Umbilical cord (tissue), 2 donors: ENCODE measurements around the gene AKIRIN1. TPM values are rescaled to one million over a fixed set of nuclear protein-coding genes. Genes with fewer than 3 reads are reported as not detected.
"Not testable (repeated sequence)": the region's sequence is repeated elsewhere in the genome, so short reads cannot be mapped to it uniquely, and the experiment has no call there.

Experiments used
- DNase-seq: peaks from one replicate; pipeline ENCODE4 v3.0.0-alpha.2; 2015; ENCODE audit warnings: low spot score
- total RNA-seq: library from RNA; depleted of rRNA; stranded (reverse); fragments of >200 nt; gene quantifications from one replicate; pipeline ENCODE4 v1.2.3, GENCODE V29; 2014; ENCODE audit warnings: low replicate concordance; ENCODE audit not compliant: insufficient read depth

AKIRIN1 gene
- total RNA-seq, 1 donor from 2014 or later: 52.7 TPM

DNA sequence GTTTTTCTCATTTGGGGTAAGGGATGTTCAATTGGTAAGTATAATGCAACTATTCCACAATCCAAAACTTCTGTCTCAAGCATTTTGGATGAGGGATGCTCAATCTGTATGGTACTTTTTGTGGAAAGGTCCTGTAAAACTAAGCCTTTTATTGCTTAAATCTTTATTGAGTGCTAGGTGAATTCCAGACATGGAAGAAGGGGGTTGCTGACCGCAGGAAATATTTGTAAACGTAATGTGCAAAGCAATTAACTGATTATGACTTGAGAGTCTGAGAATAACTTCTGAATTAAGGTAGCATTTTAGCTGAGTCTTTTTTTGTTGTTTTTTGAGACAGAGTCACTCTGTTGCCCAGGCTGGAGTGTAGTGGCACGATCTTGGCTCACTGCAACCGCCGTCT is 3.1 kb downstream of the AKIRIN1 start:
- DNase-seq: no peak

DNA sequence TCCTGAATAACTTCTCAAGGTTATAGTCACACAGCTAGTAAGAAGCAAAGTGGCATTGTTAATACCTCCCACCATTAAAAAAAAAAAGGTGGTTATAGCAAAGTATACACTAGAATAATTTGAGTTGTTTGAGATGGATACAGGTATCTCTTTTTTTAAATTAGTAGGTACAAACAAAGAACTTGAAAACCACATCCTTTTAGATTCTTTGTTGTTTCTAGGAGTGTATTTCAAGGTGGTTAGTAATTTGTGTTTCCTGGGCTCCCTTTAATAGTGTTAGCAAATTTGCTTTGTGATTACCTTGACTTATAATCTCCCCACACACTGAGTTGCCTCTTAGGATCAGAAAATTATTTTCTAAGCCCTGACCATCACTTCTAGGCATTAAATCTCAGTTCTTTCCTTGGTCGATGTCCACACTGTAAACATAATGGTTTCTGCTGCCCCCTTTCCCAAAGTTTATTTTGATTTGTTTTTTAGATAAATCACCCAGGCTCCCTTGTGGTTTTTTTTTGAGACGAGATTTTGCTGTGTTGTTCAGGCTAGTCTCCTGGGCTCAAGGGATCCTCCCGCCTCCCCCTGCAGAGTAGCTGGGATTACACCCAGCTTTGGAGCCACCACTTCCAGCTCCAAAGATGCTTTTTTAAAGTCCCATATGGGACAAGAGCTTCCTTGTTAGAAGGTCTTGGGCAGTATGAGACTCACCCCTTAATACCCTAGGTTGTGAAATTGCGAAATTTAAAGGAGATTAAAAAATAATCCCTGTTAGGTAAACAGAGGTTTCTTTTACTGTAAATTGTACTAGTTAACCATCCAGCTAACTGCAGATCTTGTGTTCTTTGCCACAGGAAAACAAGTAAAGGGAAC is 6.2 kb downstream of the AKIRIN1 start:
- no peak for DNase-seq

DNA sequence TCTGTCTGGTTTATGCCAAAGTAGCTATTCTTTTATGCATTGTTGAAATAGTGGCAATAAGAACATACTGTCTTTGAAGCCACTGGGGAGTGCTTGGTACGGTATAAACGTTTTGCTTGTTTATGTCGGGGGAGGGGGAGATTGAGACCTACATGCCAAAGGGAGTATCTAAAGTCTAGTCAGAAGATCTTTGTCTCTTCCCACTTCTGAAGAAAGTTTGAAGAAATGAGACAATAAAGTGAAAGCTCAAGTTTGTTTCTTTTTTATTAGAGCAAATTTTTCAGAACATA is 6.8 kb downstream of the AKIRIN1 start:
- DNase-seq: no peak

DNA sequence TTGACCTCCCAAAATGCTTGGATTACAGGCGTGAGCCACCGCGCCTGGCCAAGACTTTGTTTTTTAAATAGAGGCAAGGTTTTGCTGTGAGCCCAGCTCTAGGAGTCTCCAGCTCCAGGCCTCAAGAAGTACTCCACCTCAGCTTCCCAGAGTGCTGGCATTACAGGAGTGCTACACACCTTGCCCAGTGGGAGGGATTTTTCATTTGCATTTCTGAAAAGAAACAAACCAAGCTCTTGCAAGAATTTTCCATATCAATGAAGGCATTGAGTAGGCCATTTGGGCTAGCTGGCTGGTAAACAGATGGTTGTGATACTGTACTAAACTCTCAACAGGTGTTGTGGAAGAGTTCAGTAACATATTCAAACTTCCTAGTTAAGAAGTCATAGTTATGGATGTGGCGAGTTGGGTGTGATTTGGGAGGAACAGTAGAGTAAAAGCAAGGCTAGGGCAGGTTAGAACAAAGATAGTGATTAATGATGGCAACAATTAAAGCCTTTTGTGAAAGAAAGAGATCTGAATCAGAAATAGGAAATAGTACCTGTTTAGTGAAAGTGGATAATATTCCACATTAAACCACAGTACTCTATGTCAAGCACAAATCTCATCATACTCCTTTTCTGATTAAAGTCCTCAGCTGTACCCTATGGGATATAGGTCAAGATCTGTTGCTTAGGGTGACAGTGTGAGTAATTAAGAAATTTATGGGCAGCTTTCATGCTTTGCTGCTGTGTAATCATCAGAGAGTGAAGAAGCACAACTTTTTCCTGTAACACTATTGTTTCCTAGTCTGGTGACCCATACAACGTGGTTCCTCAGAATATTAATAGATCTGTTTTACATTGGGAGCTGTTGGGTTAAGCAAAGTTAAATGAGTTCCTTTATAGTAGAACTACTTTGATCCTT is 10.7 kb downstream of the AKIRIN1 start:
- no peak for DNase-seq

DNA sequence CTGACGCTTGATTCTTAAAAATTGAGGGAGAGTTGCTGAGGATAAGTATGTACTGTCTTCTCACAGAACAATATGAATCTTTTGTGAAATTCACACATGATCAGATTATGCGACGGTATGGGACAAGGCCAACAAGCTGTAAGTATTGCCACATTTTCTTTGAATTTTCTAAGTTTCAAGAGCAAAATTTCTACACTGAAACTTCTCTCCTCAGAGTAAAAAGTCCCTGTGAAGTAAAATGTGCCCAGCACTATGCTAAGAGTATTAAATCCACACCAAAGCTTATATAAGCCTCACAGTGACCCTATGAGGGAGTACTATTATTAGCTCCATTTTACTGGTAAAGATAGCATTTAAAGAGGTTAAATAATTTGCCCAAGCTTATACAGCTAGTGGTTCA is 12.2 kb downstream of the AKIRIN1 start:
- DNase-seq: no peak

DNA sequence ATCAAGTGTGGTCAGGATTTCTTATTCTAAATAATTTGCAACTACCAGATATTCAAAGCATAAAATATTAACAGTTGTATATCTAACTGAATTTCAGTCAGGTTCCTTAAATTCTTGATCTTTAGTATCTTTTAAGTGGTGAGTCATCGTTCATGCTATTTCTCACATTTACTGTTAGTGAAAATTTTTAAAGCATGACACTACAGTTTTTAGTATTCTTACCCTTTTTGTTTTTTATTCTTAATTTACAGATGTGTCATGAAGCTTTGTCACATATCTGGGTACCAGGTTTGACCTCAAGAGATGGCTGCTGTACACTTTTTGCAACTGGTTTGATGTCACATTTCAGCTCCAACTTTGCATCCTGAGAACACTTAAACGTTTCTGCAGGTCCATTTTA is 12.7 kb downstream of the AKIRIN1 start:
- no peak for DNase-seq

DNA sequence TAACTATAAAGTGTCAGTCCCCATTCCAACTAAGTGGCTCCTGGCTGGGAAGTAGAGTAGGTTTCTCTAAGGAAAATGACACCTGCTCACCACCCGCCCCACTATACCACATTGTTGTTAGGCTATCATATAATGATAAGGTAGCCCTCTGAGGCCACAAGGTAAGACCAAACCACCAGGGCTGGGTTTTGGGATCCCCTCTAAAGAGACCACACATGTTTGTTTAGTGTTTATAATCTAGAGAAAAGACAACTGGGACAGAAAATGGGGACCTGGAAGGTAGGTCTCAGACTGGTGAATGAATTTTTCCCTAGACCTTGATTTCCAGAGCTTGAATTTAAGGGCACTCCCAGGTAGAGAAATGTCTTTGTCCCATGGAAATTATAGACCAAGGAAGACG is 15.2 kb downstream of the AKIRIN1 start:
- DNase-seq: no peak

DNA sequence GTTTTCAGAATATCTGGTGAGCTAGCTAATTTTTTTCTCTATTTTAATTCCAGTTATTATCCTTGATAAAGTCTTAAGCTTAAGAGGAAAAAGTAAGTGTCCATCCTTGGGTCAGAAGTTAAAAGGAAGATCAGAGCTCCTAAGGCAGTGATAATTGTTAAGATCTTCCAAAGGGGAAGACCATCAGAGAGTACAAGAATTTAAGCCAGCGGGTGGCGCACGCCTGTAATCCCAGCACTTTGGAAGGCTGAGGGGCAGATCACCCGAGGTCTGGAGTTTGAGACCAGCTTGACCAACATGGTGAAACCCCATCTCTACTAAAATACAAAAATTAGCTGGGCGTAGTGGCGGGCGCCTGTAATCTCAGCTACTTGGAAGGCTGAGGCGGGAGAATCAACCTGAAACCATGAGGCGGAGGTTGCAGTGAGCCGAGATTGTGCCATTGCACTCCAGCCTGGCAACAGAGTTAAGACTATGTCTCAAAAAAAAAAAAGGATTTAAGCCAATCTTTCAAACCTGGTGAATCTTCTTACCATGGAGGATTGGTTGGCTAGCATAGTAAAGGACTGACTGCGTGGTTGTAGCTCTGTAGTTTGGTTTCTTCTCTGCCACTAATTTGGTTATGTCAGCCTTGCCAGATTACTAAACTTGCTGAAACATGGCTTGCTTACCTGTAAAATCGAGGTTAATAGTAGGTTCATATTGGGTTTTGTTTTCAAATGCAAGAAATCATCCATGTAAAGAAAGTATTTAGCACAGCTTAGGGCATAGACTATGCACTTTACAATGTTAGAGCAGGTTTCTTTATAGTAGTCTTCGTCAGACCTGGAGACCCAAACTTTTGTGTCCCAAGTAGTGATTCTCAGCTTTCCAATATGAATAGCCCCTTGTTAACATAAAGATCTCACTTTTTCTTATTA is 15.9 kb downstream of the AKIRIN1 start:
- DNase-seq: no peak

DNA sequence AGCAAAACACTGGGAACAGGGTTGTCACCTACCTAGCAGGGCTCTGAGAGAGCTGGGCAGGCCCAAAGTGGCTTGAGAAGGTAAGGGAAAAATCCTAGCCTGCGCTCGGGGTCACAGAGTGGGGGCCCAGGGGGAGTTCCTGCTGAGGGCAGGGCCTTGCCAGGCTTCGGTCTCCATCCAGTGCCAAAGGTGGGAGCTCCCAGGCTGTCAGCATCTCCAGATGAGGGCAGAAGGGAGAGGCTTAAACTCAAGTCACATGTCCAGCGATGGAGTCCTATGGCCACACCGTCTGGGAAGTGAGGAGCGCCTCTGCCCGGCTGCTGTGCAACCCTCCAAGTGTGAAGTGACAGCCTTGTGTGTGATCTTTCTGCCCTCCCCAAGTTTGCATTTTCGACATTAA is 23.9 kb downstream of the AKIRIN1 start:
- not testable (repeated sequence) for DNase-seq

DNA sequence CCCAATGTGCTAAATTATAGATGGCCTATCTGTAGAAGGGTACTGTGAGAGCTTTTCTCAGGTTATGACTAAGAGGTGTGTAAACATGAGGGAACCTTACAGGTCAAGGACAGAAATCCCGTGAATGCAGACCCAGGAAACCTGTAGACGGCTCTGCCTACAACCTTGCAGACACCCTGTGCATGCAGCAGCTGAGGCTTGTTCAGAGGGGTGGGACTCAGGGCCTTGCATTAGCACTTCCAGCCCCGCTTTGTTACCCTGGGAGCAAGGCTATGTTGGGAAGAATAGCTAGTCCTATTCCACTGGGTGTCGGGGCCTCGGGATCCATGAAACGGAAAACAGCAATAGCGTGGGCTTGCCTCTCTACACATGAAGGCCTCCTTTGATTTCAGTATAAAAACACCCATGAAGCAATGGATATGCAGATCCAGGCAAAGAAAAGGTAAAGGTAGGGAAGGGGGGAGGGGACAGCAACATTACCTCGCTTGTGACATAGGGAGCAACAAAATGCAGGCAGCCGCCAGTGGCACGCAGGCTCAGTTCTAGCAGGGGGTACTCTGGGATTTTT is 25.6 kb downstream of the AKIRIN1 start:
- DNase-seq: no peak

DNA sequence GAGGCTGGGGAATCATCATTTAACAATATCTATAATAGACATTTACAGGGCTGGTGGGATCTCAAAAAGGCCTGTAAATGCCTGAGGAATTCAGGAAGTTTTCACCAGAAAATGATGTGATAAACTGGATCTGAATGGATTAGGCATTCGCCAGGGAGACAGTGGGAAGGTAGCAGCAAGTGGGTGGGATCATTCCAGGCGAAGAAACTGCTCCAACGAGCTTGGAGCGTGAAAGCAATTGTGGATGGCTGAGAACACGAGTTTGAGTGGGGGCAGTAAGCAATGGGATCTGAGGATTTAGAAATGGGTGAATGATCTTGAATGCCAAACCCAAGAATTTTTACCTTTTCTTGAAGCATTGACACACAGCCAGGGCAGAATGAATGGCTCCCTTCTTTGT is 26.2 kb downstream of the AKIRIN1 start:
- DNase-seq: no peak

DNA sequence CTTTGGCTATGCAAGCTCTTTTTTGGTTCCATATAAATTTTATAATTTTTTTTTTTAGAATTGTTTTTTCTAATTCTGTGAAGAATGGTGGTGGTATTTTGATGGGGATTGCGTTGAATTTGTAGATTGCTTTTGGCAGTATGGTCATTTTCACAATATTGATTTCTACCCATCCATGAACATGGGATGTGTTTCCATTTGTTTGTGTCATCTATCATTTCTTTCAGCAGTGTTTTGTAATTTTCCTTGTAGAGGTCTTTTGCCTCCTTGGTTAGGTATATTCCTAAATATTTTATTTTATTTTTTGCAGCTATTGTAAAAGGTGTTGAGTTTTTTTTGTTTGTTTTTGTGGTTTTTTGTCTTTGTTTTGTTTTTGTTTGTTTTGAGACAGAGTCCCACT is 29.4 kb downstream of the AKIRIN1 start:
- not testable (repeated sequence) for DNase-seq

DNA sequence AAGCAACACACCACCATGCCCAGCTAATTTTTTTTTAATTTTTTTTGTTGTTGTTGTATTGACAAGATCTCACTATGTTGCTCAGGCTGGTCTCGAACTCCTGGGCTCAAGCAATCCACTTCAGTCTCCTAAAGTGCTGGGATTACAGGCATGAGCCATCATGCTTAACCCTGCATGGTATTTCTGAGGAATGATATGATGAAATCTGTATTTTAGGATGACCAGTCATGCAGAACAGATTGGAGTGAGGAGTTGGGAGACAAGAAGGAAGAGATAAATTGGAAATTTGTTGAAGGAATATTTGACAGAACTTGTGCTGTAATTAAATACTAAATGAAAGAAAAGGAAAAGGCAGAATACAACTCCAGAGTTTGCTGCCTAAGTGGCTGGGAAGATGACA is 30.4 kb downstream of the AKIRIN1 start:
- no peak for DNase-seq

DNA sequence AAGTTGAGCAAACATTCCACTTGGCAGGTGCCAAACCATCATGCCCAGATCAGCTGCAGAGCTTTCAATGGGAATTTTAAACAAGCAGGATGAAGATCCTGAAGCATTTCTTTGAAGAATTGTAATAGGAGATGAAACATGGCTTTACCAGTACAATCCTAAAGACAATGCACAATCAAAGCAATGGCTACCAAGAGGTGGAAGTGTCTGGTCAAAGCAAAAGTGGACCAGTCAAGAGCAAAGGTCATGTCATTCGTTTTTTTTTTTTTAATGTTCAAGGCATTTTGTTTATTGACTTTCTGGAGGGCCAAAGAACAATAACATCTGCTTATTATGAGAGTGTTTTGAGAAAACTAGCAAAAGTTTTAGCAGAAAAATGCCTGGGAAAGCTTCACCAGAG is 32.1 kb downstream of the AKIRIN1 start:
- DNase-seq: no peak

DNA sequence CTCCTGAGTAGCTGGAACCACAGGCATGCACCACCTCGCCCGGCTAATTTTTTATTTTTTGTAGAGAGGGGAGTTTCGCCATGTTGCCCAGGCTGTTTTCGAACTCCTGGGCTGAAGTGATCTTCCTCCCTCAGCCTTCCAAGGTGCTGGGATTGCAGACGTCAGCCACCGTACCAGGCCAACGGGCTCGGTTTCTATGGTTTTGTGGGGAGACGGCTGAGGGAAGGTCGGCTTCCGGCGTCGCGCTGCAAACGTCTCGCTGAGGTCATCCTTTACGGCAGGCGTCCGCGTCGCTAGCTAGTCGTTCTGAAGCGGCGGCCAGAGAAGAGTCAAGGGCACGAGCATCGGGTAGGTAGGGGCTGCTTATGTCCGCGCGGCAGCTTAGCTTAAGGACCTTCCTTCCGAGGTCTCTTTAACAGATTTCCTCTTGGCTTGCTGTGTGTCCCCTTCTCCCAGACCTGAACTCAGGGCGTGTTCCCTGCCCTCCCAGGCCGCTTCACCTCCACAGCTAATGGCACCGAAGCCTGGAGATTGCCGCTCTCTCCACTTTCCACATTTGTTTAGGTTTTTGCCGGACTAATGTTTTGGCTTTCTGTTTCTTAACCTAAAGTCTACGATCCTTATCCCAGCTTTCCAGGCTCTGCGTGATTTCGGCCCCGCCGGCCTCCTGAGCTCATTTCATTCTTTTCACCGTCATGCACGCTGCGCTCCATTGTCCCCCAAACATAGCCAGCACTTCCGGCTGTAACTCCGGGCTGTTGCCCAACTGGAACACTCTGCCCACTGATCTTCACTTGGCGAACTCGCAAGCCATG is 35.2 kb downstream of the AKIRIN1 start, which contains the start of gene NDUFS5:
NDUFS5 (plus strand) TSS at position 300 of the 815 bp plus-strand sequence. CDS start 2,375 bp downstream, outside the sequence.
- peak; percentile 96 for DNase-seq

DNA sequence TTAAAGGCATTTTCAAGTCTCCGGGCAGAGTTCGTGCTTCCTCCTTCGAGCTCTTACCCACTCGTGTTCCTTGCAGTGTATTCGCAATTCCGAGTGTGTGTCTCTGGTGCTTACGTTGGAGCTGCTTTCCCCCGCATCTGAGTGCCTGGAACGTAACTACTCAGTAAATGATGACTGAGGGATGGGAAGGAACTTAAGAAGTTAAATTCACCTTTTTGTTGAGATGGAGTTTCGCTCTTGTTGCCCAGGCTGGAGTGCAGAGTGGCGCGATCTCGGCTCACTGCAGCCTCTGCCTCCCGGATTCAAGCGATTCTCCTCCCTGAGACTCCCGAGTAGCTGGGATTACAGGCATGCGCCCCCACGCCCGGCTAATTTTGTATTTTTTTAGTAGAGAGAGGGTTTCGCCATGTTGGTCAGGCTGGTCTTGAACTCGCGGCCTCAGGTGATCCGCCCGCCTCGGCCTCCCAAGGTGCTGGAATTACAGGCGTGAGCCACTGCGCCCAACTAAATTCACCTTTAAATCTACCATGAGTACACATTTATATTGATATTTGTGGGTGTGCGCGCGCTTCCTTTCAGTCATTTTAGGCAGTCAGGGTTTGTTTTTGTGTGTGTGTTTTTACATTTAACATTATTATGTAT is 35.9 kb downstream of the AKIRIN1 start:
- no peak for DNase-seq

DNA sequence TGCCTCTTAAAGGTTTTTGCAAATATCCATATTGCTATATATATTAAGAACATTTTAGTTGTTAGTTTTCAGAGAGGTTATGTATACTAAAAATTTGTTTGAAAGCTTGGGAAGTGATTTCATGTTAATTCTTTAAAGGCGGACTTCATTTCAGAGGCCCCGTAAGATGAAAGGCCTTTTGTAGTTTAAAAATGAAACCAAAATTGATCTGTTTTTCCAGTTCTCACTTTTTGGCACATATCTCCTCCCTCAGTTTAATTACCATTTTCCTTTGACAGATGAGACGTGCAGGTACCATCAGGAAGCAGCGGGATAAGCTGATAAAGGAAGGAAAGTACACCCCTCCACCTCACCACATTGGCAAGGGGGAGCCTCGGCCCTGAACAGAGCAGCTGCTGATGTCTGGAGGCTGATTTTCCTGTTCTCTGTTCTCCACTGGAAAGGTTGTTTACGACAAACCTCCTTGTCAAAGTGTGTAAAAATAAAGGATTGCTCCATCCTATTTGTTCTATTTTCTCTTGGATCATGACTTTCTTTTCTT is 43.1 kb downstream of the AKIRIN1 start:
- DNase-seq: no peak

DNA sequence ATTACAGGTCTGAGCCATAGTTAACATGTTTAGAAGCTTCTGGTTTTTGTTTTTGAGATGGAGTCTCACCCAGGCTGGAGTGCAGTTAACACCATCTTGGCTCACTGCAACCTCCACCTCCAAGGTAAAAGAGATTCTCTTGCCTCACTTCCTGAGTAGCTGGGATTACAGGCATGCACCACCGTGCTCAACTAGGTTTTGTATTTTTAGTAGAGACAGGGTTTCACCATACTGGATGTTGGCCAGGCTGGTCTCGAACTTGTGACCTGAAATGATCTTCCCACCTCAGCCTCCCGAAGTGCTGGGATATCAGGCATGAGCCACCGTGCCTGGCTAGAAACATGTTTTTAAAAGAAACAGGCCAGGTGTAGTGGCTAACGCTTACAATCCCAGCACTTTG is 45.6 kb downstream of the AKIRIN1 start:
- DNase-seq: no peak

DNA sequence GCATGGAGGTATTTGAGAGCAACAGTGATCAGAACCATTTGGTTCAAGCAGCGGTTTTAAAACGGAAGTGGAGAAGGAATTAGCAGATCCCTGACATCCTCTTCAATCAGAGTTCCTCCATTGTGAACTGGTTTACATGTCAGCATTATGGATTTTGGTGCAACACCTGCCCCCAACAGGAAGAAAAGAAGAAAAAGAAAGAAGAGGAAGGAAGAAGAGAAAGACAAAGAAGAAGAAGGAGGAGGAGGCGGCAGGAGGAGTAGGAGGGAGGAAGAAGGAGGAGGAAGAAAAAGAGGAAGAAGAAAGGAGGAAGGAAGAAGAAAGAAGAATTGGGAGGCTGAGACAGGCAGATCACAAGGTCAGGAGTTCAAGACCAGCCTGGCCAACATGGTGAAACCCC is 52.4 kb downstream of the AKIRIN1 start:
- no peak for DNase-seq

DNA sequence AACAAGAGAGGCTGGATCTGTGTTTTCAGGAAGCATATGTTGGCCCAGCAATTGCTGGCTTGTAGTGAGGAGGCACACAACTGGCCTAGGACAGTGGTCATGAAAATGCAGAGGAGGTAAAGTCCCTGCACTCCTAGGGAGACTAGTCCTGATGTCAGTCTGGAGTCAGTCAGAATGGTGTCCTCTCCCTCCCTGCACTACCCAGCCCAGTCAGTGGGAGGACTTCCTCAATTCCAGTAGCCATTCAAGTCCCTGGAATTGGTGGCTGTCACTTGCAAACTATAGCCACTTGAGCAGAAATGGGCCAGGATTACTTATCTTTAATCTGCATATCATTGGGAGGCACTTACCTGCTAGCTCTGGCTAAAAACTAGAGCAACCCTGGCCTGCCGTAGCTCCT is 53.7 kb downstream of the AKIRIN1 start:
- DNase-seq: no peak
